Measurements from ENCODE around the gene ATP10A. TPM values are rescaled to one million over a fixed set of nuclear protein-coding genes. Genes with fewer than 3 reads are reported as not detected.
"Not testable (repeated sequence)": the region's sequence is repeated elsewhere in the genome, so short reads cannot be mapped to it uniquely, and the experiment has no call there.

Gene ATP10A
- polyA plus RNA-seq, 3 donors, result 0.71 to 3.9 (median 0.92) TPM

DNA sequence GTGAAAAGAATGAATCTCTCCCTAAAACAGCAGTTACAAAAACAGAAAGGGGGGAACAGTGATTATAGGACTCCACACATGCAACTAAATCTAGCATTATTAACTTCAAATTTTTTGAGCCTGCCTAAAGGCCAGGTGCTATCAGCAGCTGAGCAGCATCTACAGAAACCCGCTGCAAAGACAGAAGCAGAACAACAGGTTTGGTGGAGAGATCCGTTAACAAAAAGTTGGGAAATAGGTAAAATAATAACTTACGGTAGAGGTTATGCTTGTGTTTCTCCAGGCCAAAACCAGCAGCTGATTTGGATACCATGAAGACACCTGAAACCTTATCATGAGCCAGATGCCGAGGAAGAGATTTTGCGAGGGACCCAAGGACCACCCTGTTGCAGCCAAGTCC, 222.7 kb downstream of the ATP10A start:
- TF ChIP-seq, protein P1, sequence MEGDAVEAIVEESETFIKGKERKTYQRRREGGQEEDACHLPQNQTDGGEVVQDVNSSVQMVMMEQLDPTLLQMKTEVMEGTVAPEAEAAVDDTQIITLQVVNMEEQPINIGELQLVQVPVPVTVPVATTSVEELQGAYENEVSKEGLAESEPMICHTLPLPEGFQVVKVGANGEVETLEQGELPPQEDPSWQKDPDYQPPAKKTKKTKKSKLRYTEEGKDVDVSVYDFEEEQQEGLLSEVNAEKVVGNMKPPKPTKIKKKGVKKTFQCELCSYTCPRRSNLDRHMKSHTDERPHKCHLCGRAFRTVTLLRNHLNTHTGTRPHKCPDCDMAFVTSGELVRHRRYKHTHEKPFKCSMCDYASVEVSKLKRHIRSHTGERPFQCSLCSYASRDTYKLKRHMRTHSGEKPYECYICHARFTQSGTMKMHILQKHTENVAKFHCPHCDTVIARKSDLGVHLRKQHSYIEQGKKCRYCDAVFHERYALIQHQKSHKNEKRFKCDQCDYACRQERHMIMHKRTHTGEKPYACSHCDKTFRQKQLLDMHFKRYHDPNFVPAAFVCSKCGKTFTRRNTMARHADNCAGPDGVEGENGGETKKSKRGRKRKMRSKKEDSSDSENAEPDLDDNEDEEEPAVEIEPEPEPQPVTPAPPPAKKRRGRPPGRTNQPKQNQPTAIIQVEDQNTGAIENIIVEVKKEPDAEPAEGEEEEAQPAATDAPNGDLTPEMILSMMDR (IDR thresholded peaks at IDR 0.05), result no peak
- WGBS (ENCODE audit: insufficient coverage), result 83% methylated on average over 4 of the region's 5 CpGs

DNA sequence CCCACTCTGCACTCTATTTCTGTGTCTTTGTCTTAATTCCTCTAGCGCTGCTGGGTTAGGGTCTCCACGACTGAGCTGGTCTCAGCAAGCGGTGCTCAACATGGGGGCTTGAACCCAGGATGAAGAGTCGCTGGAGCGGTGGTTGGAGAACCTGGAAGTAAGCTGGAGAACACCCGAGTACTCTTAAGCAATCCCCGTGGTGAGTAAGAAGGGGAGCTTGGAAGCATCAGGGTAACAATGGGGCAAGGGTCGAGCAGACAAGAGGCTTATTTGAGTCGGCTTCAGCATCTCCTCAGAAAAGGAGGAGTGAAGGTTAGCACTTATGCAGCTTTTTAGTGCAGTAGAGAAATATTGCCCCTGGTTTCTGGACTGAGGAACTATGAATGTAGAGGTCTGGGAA, 226.6 kb downstream of the ATP10A start:
- H3K27ac Mint-ChIP-seq; H3K4me3 ChIP-seq (replicated peaks in 1 of 3; ENCODE audit: low read depth in 2 of 3, low read length in 3 of 3); H3K9me3 ChIP-seq (replicated peaks in 1 of 2; ENCODE audit: control insufficient read depth in 1 of 2, insufficient read depth in 1 of 2, low read length in 2 of 2); H3K4me1 ChIP-seq (ENCODE audit: control insufficient read depth in 1 of 2, insufficient read depth in 2 of 2, low read length in 2 of 2); DNase-seq; H3K27me3 Mint-ChIP-seq (ENCODE audit: low read depth in 3 of 3); H3K36me3 Mint-ChIP-seq; H3K9me3 Mint-ChIP-seq; intact Hi-C loops (cut with micrococcal nuclease); H3K4me2 ChIP-seq (replicated peaks; ENCODE audit: extremely low read depth, low read length, poor library complexity, severe bottlenecking); H3K4me3 Mint-ChIP-seq; H3K4me1 Mint-ChIP-seq; H3K27ac ChIP-seq (ENCODE audit: low read depth in 1 of 2, low read length in 2 of 2); H3K36me3 ChIP-seq (replicated peaks in 1 of 2; ENCODE audit: control insufficient read depth in 1 of 2, insufficient read depth in 2 of 2, low read length in 2 of 2); H3K27me3 ChIP-seq (ENCODE audit: control insufficient read depth in 2 of 2, insufficient read depth in 2 of 2, low read length in 2 of 2); H3K79me2 ChIP-seq (ENCODE audit: insufficient read depth, low read length); H2AFZ ChIP-seq (ENCODE audit: insufficient read depth, low read depth, low read length, poor library complexity, severe bottlenecking); H4K20me1 ChIP-seq (ENCODE audit: insufficient read depth, low read length); H3K9ac ChIP-seq (ENCODE audit: insufficient read depth, low read length, poor library complexity, severe bottlenecking): not testable (repeated sequence)
- WGBS (ENCODE audit: insufficient coverage), result 85% methylated on average over 9 of the region's 9 CpGs

More for the DNA sequence above, 222.7 kb downstream of the ATP10A start:
- Mint-ChIP-seq H3K27ac (no peak overlapping the region), H3K27me3 (ENCODE audit: low read depth in 3 of 3) (peaks cover 0 to 14% (median 7%) of the 10 kb centered on the region in 3 donors), H3K9me3 (peaks cover 0 to 14% (median 3%) of the 10 kb centered on the region in 7 donors), H3K4me1 (no peaks in the 10 kb centered on the region), H3K36me3 (no peaks in the 10 kb centered on the region), H3K4me3 (no peak overlapping the region)
- Histone ChIP-seq H3K4me2 (replicated peaks; ENCODE audit: extremely low read depth, low read length, poor library complexity, severe bottlenecking) (no peak overlapping the region), H3K4me3 (replicated peaks in 1 of 3; ENCODE audit: low read depth in 2 of 3, low read length in 3 of 3) (no peak overlapping the region), H3K9me3 (replicated peaks in 1 of 2; ENCODE audit: control insufficient read depth in 1 of 2, insufficient read depth in 1 of 2, low read length in 2 of 2) (no peaks in the 10 kb centered on the region), H3K79me2 (ENCODE audit: insufficient read depth, low read length) (no peaks in the 10 kb centered on the region), H2AFZ (ENCODE audit: insufficient read depth, low read depth, low read length, poor library complexity, severe bottlenecking) (no peak overlapping the region), H3K27me3 (ENCODE audit: control insufficient read depth in 2 of 2, insufficient read depth in 2 of 2, low read length in 2 of 2) (no peaks in the 10 kb centered on the region), H3K36me3 (replicated peaks in 1 of 2; ENCODE audit: control insufficient read depth in 1 of 2, insufficient read depth in 2 of 2, low read length in 2 of 2) (no peaks in the 10 kb centered on the region), H3K4me1 (ENCODE audit: control insufficient read depth in 1 of 2, insufficient read depth in 2 of 2, low read length in 2 of 2) (no peaks in the 10 kb centered on the region), H4K20me1 (ENCODE audit: insufficient read depth, low read length) (no peaks in the 10 kb centered on the region), H3K27ac (ENCODE audit: low read depth in 1 of 2, low read length in 2 of 2) (no peak overlapping the region), H3K9ac (ENCODE audit: insufficient read depth, low read length, poor library complexity, severe bottlenecking) (no peak overlapping the region)
- no peak for DNase-seq
- intact Hi-C loops (cut with micrococcal nuclease), result no loop called here

Data from CD14-positive monocyte (primary cell).